GM18526 (cell line): ENCODE data around the gene ADAMTS3.

Experiments
- POLR2A ChIP-seq: IDR thresholded peaks from 3 replicates; pipeline ENCODE4 v1.6.1; 2011; ENCODE audit not compliant: insufficient read length; ENCODE audit errors: extremely low read depth

Gene ADAMTS3

DNA sequence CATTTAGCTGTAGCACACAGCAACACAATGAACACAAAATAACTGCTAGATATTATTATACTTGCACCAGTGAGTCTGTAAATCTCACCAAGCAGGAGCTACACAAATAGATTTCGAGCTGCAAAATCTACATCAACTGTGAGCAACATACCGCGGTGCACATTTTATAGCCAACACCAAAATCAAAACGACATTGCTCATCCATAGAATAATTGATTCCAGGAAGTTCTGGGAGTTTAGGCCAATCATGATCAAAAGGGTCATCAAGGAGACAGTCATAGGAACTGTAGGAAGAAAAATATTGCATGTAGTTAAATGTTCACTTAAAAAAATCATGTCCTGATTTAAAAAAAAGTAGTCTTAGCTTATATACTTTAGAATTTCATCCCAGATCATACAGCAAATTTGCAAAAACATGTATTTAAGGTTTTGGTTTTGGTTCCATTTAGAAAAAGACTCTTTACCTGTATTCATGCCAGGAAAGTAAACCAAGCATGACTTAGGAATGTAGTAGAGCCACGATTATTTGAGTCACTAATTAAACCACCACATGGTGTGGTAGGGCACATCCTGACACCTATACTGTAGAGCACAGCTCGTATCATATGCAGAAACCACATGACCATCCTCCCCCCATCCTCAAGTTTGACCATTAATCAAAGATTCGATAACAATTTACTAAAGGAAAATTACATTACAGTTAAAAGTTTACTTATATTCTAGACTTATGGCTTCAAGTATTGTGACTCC lies 250.4 kb downstream of the ADAMTS3 start:
- TF ChIP-seq POLR2A, result no peak

DNA sequence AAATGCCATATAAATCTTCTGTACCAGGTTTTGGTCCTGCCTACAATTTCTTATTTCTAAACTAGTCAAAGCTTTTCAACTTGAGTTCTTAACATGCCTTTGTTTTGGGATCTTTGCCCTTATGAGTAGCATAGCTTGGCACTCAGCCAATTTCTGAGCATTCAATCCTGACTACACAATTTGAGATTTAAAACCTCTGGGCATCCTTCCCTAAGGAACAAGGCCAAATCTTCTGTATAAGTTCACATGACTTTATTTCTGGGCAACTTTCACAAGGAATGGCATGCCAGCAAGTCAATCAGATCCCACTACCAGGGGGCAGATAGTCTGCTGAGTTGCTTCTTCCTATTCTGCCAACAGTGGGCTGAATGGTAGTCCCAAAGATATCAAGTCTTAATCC lies 254.2 kb downstream of the ADAMTS3 start:
- TF ChIP-seq POLR2A, result no peak

DNA sequence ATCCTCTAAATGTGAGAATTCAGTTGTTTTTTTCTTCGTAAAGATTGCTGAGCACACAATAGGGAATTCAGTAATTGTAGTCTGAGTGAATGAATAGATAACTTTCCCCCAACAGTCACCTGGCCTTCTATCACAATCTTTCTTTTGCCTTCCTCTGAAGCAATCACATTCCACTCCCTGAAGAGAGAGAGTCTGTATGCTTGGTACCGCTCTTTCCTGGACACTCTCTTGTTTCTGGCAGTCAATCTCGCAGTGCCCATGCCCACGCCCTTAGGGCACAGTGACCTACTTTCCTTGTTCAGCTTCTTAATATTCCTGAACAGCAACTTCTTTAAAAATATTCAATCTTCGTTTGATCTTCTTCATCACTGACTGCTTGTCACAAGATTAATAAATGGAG lies 255.9 kb downstream of the ADAMTS3 start:
- no peak for TF ChIP-seq POLR2A

DNA sequence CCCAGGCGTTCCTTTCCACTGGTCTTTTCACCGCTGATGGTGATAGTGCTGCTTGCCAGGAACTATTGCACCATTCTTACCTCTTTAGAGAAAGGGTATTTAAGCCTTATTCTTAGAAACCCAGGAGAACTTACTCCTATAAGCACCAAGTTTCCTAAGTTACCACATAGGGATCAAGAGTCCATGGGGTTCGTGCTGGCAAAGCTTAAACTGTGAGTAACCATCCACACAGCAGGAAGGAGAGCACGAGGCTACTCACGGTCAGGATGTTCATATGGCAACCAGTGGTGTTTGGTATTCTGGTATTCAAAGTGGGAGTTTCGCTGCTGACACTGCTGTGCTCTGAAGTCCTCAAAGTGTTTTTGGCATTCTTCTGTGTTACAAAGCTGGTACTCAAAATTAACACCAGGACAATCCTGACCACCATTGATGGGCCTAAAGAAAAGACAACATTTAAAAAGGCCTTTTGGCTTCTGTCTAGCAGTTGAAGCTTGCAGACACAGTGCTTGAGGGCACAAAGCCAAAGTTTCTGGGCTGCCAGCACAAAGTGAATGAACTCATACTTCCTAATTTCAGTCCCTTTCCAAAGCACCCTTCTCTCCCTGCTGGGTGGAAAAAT lies 256.9 kb downstream of the ADAMTS3 start:
- TF ChIP-seq POLR2A, result no peak

DNA sequence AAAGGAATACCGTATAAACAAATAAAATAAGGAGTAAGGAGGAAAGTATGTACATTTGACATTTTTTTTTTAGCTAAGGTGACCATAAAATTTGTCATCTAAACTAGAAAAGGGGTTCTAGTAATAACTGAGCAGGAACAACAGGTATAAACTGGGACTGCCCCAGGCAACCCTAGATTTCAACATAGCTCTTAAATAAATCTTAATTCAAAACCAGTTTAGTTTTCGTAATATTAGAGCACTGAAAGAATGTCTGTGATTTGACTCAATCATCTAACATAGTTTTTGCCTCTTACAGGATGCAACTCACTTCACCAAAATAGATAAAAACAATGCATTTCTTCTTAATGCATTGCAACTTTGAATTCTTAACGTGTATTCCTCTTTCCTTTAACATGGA lies 257.7 kb downstream of the ADAMTS3 start:
- TF ChIP-seq POLR2A, result no peak

DNA sequence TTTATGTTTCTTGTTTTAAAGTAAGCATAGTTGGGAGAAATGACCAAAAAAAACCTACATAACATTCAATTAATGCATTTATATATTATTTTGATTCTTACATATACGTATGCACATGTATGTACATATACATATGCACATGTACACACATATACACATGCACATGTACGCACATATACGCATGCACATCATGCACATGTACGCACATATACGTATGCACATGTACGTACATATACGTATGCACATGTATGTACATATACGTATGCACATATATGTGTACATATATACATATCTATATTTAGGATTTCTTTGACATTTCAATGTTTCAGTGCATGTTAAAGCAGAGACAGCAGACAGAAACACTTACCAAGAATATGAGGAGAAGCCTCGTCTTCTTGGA lies 263.4 kb downstream of the ADAMTS3 start:
- TF ChIP-seq POLR2A, result no peak

DNA sequence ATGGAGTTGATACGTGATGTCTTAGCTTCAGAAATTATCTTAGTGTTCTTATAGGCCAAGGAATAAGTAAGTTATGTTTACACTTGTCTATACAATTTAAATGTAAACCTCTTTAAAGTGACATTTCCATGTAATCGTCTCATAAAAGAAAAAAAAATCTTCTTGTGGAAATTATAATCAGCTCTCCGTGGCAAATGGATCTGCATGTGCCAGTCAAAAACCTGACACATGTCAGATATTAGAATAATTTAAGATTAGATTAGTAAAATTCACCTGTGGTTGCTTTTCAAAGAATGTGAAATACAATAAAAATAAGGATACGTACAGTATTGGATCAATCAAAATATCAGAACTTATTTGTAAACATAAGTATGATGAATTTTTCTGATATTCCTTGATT lies 263.9 kb downstream of the ADAMTS3 start:
- TF ChIP-seq POLR2A, result no peak

DNA sequence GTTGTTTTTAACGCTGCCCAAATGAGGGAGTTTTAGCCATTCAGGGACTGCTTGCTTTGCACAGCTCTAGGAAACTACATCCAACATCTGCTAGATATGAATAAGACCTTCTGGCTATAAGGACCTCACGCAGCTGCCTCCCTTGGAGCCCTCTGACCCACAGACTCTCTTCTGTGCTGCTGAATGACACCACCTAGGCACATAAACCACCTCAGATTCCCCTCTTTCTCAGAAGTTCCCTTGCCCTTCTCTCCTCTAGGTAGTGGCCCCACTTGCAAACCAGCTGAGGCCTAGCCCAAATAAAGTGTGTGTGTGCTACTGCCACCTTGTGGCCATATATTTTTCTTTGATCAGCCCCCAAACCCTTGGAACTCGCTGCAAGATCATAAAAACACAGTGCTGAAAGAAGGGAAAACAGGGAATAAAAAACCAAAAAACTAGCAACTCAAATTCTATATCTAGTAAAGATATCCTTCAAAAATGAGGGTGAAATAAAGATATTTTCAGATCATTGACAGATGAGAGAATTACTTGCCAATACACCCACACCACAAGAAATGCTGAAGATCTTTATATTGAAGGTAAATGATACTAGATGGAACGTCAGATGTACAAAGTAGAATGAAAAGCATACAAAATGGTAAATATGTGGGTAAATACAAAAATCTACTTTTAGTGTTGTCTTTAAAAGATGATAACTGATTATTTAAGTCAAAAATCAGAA lies 265.9 kb downstream of the ADAMTS3 start:
- TF ChIP-seq POLR2A, result no peak

DNA sequence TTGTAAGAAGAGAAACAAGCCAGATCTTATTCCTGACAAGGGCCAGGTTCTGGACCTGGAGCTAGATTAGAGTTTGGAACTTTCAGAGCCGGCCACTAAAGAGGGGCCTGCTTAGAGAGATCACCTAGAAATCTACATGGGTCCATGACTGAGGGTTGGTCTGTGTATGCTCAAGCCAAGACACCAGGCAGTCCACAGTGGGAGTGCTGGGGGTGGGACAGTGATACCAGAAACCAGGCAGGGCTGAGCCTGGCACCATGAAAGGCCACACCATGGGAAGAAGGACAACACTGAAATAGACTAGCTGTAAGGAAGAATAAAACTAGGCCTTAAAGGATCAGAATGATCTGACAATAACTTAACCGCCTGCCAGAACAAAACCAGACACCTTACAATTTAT lies 267.3 kb downstream of the ADAMTS3 start:
- no peak for TF ChIP-seq POLR2A

DNA sequence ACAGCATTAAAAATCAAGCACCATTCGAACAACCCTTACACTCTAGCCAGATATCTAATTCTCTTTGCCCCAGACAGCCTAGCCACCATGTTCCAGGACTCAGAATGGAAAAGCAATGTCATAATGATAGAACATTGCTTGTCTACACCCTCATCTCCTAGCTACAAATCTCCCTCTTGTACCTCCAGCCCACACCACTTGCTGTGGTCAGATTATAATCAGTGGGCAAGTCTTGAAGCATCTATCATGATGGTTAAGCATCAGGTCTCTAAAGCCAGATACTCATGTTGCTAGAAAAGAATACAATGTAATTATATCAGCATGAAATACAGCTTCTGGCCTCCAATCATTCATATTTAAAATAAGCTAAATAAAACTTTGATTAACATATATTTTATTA lies 268.9 kb downstream of the ADAMTS3 start:
- TF ChIP-seq POLR2A, result no peak

DNA sequence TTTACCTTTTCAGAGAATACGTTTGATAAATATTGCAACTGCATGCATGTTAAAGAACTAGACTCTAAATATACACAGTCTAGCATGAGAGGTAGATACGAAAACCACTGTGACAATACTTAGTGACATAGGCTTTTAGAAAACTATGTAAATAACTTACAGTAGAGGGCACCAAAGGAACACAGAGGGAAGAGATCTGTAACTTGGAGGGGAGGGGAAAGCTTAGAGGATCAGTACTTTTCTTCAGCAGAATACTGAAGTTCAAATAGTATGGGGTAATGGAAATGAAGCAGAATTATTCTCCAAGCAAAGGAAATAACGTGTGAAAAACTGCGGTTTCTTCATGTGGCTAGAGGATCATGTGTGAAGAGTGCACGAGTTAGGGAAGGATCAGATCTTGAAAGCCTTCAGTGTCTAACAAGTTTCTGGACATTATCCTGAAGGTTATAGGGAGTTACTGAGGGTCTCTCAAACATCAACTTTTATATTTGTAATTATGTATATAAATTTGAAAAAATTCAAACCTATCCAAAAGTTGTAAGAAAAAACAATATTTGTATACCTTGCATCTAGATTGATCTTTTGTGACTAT lies 273.0 kb downstream of the ADAMTS3 start:
- no peak for TF ChIP-seq POLR2A

DNA sequence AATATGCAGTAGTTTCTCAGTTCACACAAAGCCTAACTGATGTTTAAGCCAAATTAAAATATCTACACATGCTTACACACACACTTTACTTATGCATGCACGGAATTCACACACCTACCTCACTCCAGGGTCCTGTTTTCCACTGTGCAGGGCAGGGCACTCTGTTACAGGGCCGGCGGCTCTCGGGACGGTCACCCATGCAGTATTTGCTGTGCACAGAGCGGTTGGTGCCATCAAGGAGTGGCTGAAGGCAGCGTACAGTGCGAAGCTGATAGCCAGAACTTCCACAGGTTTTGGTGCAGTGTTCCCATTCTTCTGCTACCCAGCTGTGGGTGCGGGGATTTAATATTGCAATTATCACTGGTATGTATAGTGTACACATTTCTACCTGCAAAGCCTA lies 278.3 kb downstream of the ADAMTS3 start:
- no peak for TF ChIP-seq POLR2A

DNA sequence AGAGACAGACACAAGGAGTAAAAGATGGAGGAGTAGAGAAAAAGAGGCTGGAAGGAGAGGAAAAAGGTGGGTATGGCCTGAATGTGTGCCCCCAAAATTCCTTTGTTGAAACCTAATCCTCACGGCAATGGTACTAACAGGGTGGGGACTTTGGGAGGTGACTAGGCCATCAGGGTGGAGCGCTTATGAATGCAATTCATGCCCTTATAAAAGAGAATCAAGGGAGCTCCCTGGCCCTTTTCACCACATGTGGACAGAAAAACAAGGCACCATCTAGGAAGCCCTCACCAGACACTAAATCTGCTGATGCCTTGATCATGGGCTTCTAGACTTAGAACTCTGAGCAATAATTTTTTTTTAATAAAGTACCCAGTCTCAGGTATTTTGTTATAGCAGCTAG lies 282.1 kb downstream of the ADAMTS3 start:
- no peak for TF ChIP-seq POLR2A

DNA sequence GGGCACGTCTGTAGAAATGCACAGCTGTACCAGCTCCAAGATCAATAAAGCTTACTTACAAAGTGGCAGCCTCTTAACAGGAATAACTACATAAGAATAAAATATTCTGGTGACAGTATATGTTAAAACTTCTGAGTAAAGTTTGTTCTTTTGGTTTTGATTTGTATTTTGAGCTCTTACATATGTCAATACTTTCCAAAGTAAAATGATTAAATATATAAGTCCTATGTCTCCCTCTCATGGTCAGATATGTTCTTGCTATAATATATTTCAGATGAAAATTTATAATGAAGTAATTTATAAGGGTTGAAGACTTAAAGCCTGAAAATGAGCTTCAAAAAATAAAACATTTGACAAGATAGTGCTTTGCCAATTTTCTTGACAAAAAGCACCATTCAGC lies 282.8 kb downstream of the ADAMTS3 start:
- no peak for TF ChIP-seq POLR2A

DNA sequence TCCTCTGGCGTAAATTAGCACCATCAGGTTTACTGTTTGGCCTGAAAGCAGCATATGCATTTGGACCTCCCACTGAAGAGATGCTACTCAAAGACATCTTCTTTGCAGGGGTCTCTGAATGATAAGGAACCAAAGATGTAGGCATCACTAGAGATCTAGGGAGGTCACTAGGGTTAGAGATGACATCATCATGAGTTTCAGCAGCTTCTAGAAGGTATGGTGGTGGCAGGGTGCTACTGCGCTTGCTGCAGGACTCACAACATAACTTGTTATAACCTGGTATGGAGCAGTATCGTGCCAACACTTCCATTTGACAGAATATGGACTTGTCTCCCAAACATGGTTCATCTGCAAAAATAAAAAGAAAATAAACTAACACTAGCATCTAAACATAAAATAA lies 285.7 kb downstream of the ADAMTS3 start:
- no peak for TF ChIP-seq POLR2A

DNA sequence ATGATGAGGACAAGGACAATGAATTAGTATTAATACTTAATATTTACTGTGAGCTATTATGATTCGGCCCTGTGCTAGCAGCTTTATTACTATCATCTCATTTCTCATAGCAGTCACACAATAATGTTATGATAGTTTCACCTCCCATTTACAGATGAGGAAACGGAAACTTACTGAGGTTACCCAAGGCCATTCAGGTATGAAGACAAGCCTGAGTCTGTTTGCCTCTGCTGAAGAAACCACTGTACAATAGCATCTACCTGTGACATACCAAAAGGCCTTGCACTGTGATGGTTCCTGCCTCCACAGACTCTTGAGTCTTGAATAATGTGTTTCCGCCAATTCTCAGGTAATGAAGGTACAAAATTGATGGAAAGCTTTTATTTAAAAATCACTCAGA lies 288.8 kb downstream of the ADAMTS3 start:
- TF ChIP-seq POLR2A, result no peak
